Pons (tissue), 1 donor: ENCODE results near the gene STOML2.
"Not testable (repeated sequence)": the region's sequence is repeated elsewhere in the genome, so short reads cannot be mapped to it uniquely, and the experiment has no call there.

Source experiments
- DNase-seq: peaks from one replicate; pipeline ENCODE4 v3.0.0-alpha.2; 2016; ENCODE audit warnings: low spot score

Gene STOML2

GRCh38 chr9:35102769-35103659 is at the start of gene STOML2:
STOML2 (minus strand) TSS chr9:35103131; CDS start chr9:35103094, 37 bp downstream.
- peak; percentile 97 for DNase-seq

GRCh38 chr9:35147941-35148563 is 45.1 kb upstream of the STOML2 start:
- DNase-seq: not testable (repeated sequence)

GRCh38 chr9:35142037-35142436 is 39.1 kb upstream of the STOML2 start:
- DNase-seq: no peak

GRCh38 chr9:35140093-35140492 is 37.2 kb upstream of the STOML2 start:
- DNase-seq: no peak

- DNase-seq: no peak
These were observed 33.9 kb upstream of the STOML2 start for GRCh38 chr9:35136866-35137265.

- DNase-seq: no peak
These were observed 33.1 kb upstream of the STOML2 start for GRCh38 chr9:35135988-35136387.

GRCh38 chr9:35134920-35135319 is 32.0 kb upstream of the STOML2 start:
- DNase-seq: no peak

- DNase-seq: peak; percentile 95
These were observed 14.1 kb upstream of the STOML2 start for GRCh38 chr9:35116898-35117551.

GRCh38 chr9:35116539-35116897 is 13.6 kb upstream of the STOML2 start:
- DNase-seq: no peak

- DNase-seq: peak; percentile 83
These were observed 13.0 kb upstream of the STOML2 start, which contains the start of gene ATOSB for GRCh38 chr9:35115680-35116538. ATOSB (minus strand) TSS chr9:35115862; CDS start chr9:35108274, 7,588 bp downstream.

GRCh38 chr9:35114840-35115628 is 12.1 kb upstream of the STOML2 start:
- DNase-seq: peak; percentile 61

GRCh38 chr9:35114113-35114839 is 11.3 kb upstream of the STOML2 start:
- DNase-seq: peak; percentile 80

GRCh38 chr9:35112257-35113020 is 9.5 kb upstream of the STOML2 start:
- DNase-seq: peak; percentile 26

- DNase-seq: peak; percentile 99
These were observed 8.3 kb upstream of the STOML2 start for GRCh38 chr9:35111001-35111933.

- peak; percentile 83 for DNase-seq
These were observed 7.4 kb upstream of the STOML2 start for GRCh38 chr9:35110327-35110761.

GRCh38 chr9:35108946-35109575 is 6.1 kb upstream of the STOML2 start:
- DNase-seq: no peak

- no peak for DNase-seq
These were observed 5.5 kb upstream of the STOML2 start for GRCh38 chr9:35108461-35108860.
